B cell (primary cell): ENCODE measurements around the gene AMOTL1.

Source experiments
- CTCF ChIP-seq: fragments of 200-600 bp; IDR thresholded peaks from one replicate; pipeline ENCODE4 v1.8.0; 2022; ENCODE audit warnings: antibody characterized with exemption, mild to moderate bottlenecking
- EZH2 ChIP-seq: IDR thresholded peaks from 2 replicates; pipeline ENCODE4 v1.6.1; 2012; ENCODE audit warnings: borderline replicate concordance, low read depth, mild to moderate bottlenecking, moderate library complexity, low read length; ENCODE audit not compliant: insufficient read depth, poor library complexity, severe bottlenecking

- no peak for TF ChIP-seq CTCF
- no peak for TF ChIP-seq EZH2
Observed at GRCh38 chr11:94924171-94924572, 156.0 kb downstream of the AMOTL1 start.
